Gastroesophageal sphincter (tissue), 3 donors: ENCODE measurements around the gene STX8.

Source experiments
- EP300 ChIP-seq: sonication (generic); formaldehyde crosslinking; IDR thresholded peaks from one replicate; pipeline ENCODE4 v1.6.1; 2017; ENCODE audit warnings: antibody characterized with exemption, mild to moderate bottlenecking
- POLR2A ChIP-seq, 2 donors: fragments of 450-650 bp; IDR thresholded peaks; one replicate each; pipeline ENCODE4 v1.6.1; 2017; ENCODE audit warnings: antibody characterized with exemption in 2 of 2, mild to moderate bottlenecking in 2 of 2, moderate library complexity in 1 of 2
- POLR2AphosphoS5 ChIP-seq: sonication (generic); formaldehyde crosslinking; IDR thresholded peaks from one replicate; pipeline ENCODE4 v1.6.1; 2017; ENCODE audit warnings: antibody characterized with exemption
- TF ChIP-seq, protein P1 (sequence below), 4 experiments: fragments of 200-600 bp in 2 of 4; fragments of 450-650 bp in 2 of 4; sonication (generic) in 1 of 4; IDR thresholded peaks; one replicate each; pipeline ENCODE4 v1.5.1; 2017 to 2019; ENCODE audit warnings: antibody characterized with exemption in 4 of 4, mild to moderate bottlenecking in 2 of 4, moderate library complexity in 2 of 4

DNA sequence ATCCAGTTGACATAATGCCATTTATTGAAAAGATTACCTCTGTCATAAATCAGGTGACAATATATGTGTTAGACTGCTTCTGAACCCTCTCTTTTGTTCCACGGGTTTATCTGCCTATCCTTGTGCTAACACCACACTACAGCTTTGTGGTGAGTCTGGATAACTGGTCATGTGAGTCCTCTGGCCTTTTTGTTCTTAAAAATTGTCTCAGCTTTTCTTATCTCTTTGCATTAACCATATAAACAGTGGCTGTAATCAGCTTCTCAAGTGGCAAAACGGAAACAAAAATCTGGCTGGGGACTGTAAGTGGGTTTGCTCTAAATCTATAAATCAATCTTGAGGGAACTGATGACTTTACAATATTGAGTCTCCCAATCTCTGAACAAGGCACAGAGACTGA lies 44.6 kb downstream of the STX8 start:
- TF ChIP-seq, protein P1, sequence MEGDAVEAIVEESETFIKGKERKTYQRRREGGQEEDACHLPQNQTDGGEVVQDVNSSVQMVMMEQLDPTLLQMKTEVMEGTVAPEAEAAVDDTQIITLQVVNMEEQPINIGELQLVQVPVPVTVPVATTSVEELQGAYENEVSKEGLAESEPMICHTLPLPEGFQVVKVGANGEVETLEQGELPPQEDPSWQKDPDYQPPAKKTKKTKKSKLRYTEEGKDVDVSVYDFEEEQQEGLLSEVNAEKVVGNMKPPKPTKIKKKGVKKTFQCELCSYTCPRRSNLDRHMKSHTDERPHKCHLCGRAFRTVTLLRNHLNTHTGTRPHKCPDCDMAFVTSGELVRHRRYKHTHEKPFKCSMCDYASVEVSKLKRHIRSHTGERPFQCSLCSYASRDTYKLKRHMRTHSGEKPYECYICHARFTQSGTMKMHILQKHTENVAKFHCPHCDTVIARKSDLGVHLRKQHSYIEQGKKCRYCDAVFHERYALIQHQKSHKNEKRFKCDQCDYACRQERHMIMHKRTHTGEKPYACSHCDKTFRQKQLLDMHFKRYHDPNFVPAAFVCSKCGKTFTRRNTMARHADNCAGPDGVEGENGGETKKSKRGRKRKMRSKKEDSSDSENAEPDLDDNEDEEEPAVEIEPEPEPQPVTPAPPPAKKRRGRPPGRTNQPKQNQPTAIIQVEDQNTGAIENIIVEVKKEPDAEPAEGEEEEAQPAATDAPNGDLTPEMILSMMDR (IDR thresholded peaks at IDR 0.05), result no peak
- TF ChIP-seq POLR2A (IDR thresholded peaks at IDR 0.05), result no peak
- TF ChIP-seq POLR2AphosphoS5, result no peak
- no peak for TF ChIP-seq EP300
